WERI-Rb-1 (cell line): ENCODE measurements around the gene SETBP1.

Experiments used
- DNase-seq: peaks from one replicate; pipeline ENCODE4 v3.0.0-alpha.2; 2020
- H3K27ac ChIP-seq: fragments of 250-450 bp; sonication (Bioruptor Pico); 2 replicates; pipeline ENCODE4 v1.5.1; 2020; ENCODE audit warnings: mild to moderate bottlenecking, moderate library complexity
- H3K27me3 ChIP-seq: fragments of 250-450 bp; sonication (Bioruptor Pico); 2 replicates; pipeline ENCODE4 v1.5.1; 2021; ENCODE audit warnings: mild to moderate bottlenecking, low read depth, moderate library complexity; ENCODE audit not compliant: insufficient read depth, severe bottlenecking
- H3K36me3 ChIP-seq: fragments of 250-450 bp; sonication (Bioruptor Pico); 2 replicates; pipeline ENCODE4 v1.5.1; 2020; ENCODE audit warnings: mild to moderate bottlenecking, moderate library complexity
- H3K4me3 ChIP-seq: 2 replicates; pipeline ENCODE4 v1.5.1; 2011; ENCODE audit warnings: low read depth, mild to moderate bottlenecking, control low read depth, low read length
- H3K9me3 ChIP-seq: fragments of 250-450 bp; sonication (Bioruptor Pico); 2 replicates; pipeline ENCODE4 v1.5.1; 2021; ENCODE audit warnings: mild to moderate bottlenecking, moderate library complexity; ENCODE audit not compliant: severe bottlenecking
- CTCF ChIP-seq: IDR thresholded peaks from 2 replicates; pipeline ENCODE4 v1.5.1; 2011; ENCODE audit warnings: low read depth, mild to moderate bottlenecking, control low read depth, inconsistent platforms, low read length

The SETBP1 gene

GRCh38 chr18:44686156-44686555, 5.5 kb downstream of the SETBP1 start:
- DNase-seq, result no peak
- H3K27me3 ChIP-seq, result peaks cover 4% of the 10 kb centered on the region

GRCh38 chr18:44687421-44687820, 6.7 kb downstream of the SETBP1 start:
- no peak overlapping the region for H3K27ac ChIP-seq
- no peak for DNase-seq
- no peak for TF ChIP-seq CTCF

More at GRCh38 chr18:44686156-44686555, 5.5 kb downstream of the SETBP1 start:
- Histone ChIP-seq H3K9me3 (no peaks in the 10 kb centered on the region), H3K36me3 (no peaks in the 10 kb centered on the region), H3K4me3 (no peak overlapping the region), H3K27ac (no peak overlapping the region)
- TF ChIP-seq CTCF, result no peak

GRCh38 chr18:44689736-44690135, 9.0 kb downstream of the SETBP1 start:
- Histone ChIP-seq H3K27me3 (no peaks in the 10 kb centered on the region), H3K36me3 (no peaks in the 10 kb centered on the region), H3K27ac (no peak overlapping the region), H3K4me3 (no peak overlapping the region), H3K9me3 (no peaks in the 10 kb centered on the region)
- TF ChIP-seq CTCF, result no peak
- DNase-seq, result no peak

More at GRCh38 chr18:44687421-44687820, 6.7 kb downstream of the SETBP1 start:
- Histone ChIP-seq H3K4me3 (no peak overlapping the region), H3K27me3 (no peaks in the 10 kb centered on the region), H3K36me3 (no peaks in the 10 kb centered on the region), H3K9me3 (no peaks in the 10 kb centered on the region)

GRCh38 chr18:44691148-44691925, 10.6 kb downstream of the SETBP1 start:
- no peak overlapping the region for H3K27ac ChIP-seq
- no peaks in the 10 kb centered on the region for H3K27me3 ChIP-seq
- H3K36me3 ChIP-seq, result no peaks in the 10 kb centered on the region
- no peaks in the 10 kb centered on the region for H3K9me3 ChIP-seq
- H3K4me3 ChIP-seq, result no peak overlapping the region
- TF ChIP-seq CTCF, result no peak
- no peak for DNase-seq

GRCh38 chr18:44693030-44693784, 12.5 kb downstream of the SETBP1 start:
- Histone ChIP-seq H3K4me3 (no peak overlapping the region), H3K27me3 (no peaks in the 10 kb centered on the region), H3K27ac (no peak overlapping the region), H3K36me3 (no peaks in the 10 kb centered on the region), H3K9me3 (no peaks in the 10 kb centered on the region)
- DNase-seq, result no peak
- no peak for TF ChIP-seq CTCF
